BE2C (cell line): ENCODE data around the gene DSP. TPM values are rescaled to one million over a fixed set of nuclear protein-coding genes. Genes with fewer than 3 reads are reported as not detected.

Experiments
- DNase-seq: peaks from one replicate; pipeline ENCODE4 v3.0.0-alpha.2; 2020
- H3K27me3 ChIP-seq: fragments of 250-450 bp; sonication (Bioruptor Pico); 2 replicates; pipeline ENCODE4 v1.5.1; 2020; ENCODE audit warnings: mild to moderate bottlenecking
- H3K36me3 ChIP-seq: fragments of 250-450 bp; sonication (Bioruptor Pico); 2 replicates; pipeline ENCODE4 v1.5.1; 2020; ENCODE audit warnings: mild to moderate bottlenecking
- H3K4me1 ChIP-seq: fragments of 250-450 bp; sonication (Bioruptor Pico); 2 replicates; pipeline ENCODE4 v1.5.1; 2020
- H3K4me3 ChIP-seq: 2 replicates; pipeline ENCODE4 v1.5.1; 2011; ENCODE audit warnings: low read depth, low read length
- H3K9me3 ChIP-seq: fragments of 250-450 bp; sonication (Bioruptor Pico); 2 replicates; pipeline ENCODE4 v1.5.1; 2020
- CTCF ChIP-seq: IDR thresholded peaks from 2 replicates; pipeline ENCODE4 v1.5.1; 2012; ENCODE audit warnings: mild to moderate bottlenecking, low read depth, low read length
- polyA plus RNA-seq: library from polyadenylated mRNA; unstranded; fragments of >200 nt; gene quantifications from one replicate; pipeline ENCODE4 v1.2.1, GENCODE V29; 2012; ENCODE audit warnings: low read depth, missing spikeins; ENCODE audit not compliant: insufficient read length, insufficient read depth

Gene DSP
- not detected for polyA plus RNA-seq

DNA sequence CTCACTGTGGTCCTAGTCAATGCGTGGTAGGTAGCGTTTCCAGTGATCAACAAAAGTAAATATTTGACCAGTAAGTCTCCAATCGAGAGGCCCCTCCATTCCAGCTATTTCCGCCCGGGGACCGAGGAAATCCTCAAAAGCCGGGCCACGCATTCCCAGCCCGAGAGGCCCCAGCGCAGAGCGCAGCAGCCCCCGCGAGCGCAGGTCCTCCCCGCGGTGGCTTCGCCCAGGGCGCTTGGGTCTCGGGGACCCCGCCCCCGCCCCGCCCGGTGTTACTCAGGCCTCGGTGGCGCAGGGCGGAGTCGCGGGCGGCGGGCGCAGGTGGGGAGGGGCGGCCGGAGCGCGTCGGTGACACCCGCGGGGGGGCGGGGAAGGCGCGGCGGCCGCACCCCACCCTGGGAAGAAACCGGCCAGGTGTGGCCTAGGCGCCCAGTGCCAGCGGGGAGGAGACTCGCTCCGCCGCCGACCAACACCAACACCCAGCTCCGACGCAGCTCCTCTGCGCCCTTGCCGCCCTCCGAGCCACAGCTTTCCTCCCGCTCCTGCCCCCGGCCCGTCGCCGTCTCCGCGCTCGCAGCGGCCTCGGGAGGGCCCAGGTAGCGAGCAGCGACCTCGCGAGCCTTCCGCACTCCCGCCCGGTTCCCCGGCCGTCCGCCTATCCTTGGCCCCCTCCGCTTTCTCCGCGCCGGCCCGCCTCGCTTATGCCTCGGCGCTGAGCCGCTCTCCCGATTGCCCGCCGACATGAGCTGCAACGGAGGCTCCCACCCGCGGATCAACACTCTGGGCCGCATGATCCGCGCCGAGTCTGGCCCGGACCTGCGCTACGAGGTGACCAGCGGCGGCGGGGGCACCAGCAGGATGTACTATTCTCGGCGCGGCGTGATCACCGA lies at the start of gene DSP:
DSP (plus strand) TSS at position 497 of the 890 bp plus-strand sequence; CDS start at position 742, 245 bp downstream.
- H3K9me3 ChIP-seq, result no peaks in the 10 kb centered on the region
- no peak within 1 kb of the TSS for H3K4me3 ChIP-seq
- no peaks in the 10 kb centered on the region for H3K4me1 ChIP-seq
- DNase-seq, result no peak
- no peak for TF ChIP-seq CTCF
- no peaks in the 10 kb centered on the region for H3K36me3 ChIP-seq
- H3K27me3 ChIP-seq, result peaks cover 100% of the 10 kb centered on the region

GRCh38 chr6:7493866-7494265 lies 47.6 kb upstream of the DSP start:
- TF ChIP-seq CTCF, result no peak
- Histone ChIP-seq H3K9me3 (no peaks in the 10 kb centered on the region), H3K4me3 (no peak overlapping the region), H3K4me1 (no peaks in the 10 kb centered on the region), H3K27me3 (peaks cover 6% of the 10 kb centered on the region), H3K36me3 (no peaks in the 10 kb centered on the region)
- no peak for DNase-seq

GRCh38 chr6:7494638-7495037 lies 46.8 kb upstream of the DSP start:
- no peak for TF ChIP-seq CTCF
- H3K4me3 ChIP-seq, result no peak overlapping the region
- no peak for DNase-seq
- H3K4me1 ChIP-seq, result no peaks in the 10 kb centered on the region
- H3K9me3 ChIP-seq, result no peaks in the 10 kb centered on the region
- peaks cover 6% of the 10 kb centered on the region for H3K27me3 ChIP-seq
- no peaks in the 10 kb centered on the region for H3K36me3 ChIP-seq

DNA sequence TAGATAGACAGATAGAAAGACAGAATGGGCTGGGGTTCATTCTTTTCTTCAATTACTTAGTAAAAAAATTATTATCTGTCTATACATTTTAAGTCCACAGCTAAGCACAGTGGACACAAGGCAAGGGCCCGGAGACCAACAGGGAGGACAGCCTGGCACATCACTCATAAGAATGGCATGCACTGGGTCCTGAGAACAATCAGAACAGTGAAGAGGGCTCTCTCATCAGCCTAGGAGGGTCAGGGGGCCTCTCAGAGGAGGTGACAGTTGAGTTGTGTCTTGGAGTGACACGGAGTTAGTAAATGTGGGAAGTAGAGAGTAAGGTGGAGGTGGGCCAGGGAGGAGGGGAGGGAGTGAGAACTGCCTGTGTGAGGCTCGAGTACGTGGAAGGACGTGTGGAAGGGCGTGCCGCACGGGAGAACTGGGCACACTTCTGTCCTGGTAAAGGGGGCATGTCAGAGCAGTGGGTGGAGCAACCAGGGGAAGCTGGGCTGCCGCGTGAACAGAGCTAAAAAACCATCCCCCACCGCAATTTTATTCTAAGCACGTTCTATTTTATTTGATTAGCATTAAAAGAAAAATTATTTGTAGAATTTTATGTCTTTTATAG lies 45.1 kb upstream of the DSP start:
- Histone ChIP-seq H3K36me3 (no peaks in the 10 kb centered on the region), H3K9me3 (no peaks in the 10 kb centered on the region), H3K4me1 (no peaks in the 10 kb centered on the region), H3K27me3 (peaks cover 6% of the 10 kb centered on the region), H3K4me3 (no peak overlapping the region)
- no peak for DNase-seq
- TF ChIP-seq CTCF, result no peak

- no peak for DNase-seq
- H3K9me3 ChIP-seq, result no peaks in the 10 kb centered on the region
- no peaks in the 10 kb centered on the region for H3K36me3 ChIP-seq
- H3K4me1 ChIP-seq, result no peaks in the 10 kb centered on the region
- no peak overlapping the region for H3K4me3 ChIP-seq
- peaks cover 26% of the 10 kb centered on the region for H3K27me3 ChIP-seq
- TF ChIP-seq CTCF, result no peak
Measured at GRCh38 chr6:7500752-7501282, 40.7 kb upstream of the DSP start.

DNA sequence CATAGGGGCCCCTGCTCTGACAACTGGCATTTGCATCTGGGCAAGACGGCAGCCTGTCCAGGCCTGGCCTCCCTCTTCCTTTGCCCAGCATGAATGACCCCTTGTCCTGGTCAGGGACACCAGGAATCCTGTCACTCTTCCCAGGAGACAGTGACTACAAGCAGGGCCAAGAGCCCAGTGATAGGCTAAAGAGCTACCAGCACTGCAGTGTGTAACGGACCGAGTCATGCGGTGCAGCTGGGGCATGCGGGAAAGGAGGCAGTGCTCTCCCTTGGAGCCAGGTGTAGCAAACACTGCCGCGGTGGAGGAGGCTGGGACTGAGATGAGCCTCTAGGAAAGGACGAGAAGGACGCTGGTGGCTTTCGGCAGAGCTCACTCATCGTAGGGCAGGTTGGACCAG lies 38.7 kb upstream of the DSP start:
- no peak for DNase-seq
- no peak overlapping the region for H3K4me3 ChIP-seq
- no peaks in the 10 kb centered on the region for H3K4me1 ChIP-seq
- no peaks in the 10 kb centered on the region for H3K9me3 ChIP-seq
- H3K36me3 ChIP-seq, result no peaks in the 10 kb centered on the region
- H3K27me3 ChIP-seq, result peaks cover 23% of the 10 kb centered on the region
- no peak for TF ChIP-seq CTCF
